ENCODE results near the gene COL9A3. TPM values are rescaled to one million over a fixed set of nuclear protein-coding genes. Genes with fewer than 3 reads are reported as not detected.

COL9A3 gene
- polyA plus RNA-seq, 1 donor from 2014 or later, result 3.1 TPM

- no peaks in the 10 kb centered on the region for H3F3A ChIP-seq (ENCODE audit: insufficient read depth, low read length, poor library complexity, severe bottlenecking)
- no peak overlapping the region for H3K27ac ChIP-seq (ENCODE audit: low read length)
- H4K20me1 ChIP-seq (ENCODE audit: insufficient read depth), result no peaks in the 10 kb centered on the region
- H3K79me2 ChIP-seq (replicated peaks; ENCODE audit: insufficient read depth, low read length), result no peaks in the 10 kb centered on the region
- TF ChIP-seq POLR2AphosphoS5 (IDR thresholded peaks at IDR 0.05), result no peak
- no peak for TF ChIP-seq TAF1 (IDR thresholded peaks at IDR 0.05; ENCODE audit: low read depth)
- TF ChIP-seq, protein P1, sequence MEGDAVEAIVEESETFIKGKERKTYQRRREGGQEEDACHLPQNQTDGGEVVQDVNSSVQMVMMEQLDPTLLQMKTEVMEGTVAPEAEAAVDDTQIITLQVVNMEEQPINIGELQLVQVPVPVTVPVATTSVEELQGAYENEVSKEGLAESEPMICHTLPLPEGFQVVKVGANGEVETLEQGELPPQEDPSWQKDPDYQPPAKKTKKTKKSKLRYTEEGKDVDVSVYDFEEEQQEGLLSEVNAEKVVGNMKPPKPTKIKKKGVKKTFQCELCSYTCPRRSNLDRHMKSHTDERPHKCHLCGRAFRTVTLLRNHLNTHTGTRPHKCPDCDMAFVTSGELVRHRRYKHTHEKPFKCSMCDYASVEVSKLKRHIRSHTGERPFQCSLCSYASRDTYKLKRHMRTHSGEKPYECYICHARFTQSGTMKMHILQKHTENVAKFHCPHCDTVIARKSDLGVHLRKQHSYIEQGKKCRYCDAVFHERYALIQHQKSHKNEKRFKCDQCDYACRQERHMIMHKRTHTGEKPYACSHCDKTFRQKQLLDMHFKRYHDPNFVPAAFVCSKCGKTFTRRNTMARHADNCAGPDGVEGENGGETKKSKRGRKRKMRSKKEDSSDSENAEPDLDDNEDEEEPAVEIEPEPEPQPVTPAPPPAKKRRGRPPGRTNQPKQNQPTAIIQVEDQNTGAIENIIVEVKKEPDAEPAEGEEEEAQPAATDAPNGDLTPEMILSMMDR (IDR thresholded peaks at IDR 0.05; ENCODE audit: poor library complexity, severe bottlenecking), result no peak
- TF ChIP-seq REST (IDR thresholded peaks at IDR 0.05; ENCODE audit: borderline replicate concordance), result no peak
- TF ChIP-seq SMC3 (conservative IDR thresholded peaks at IDR 0.05; ENCODE audit: poor library complexity), result no peak
- no peak for TF ChIP-seq MXI1 (conservative IDR thresholded peaks at IDR 0.05; ENCODE audit: poor library complexity, severe bottlenecking)
- TF ChIP-seq EZH2 (IDR thresholded peaks at IDR 0.05; ENCODE audit: borderline replicate concordance, insufficient read depth, low read length, poor library complexity, severe bottlenecking), result no peak
- no peak for TF ChIP-seq EP300 (conservative IDR thresholded peaks at IDR 0.05; ENCODE audit: poor library complexity, severe bottlenecking)
- no peak for TF ChIP-seq RAD21 (conservative IDR thresholded peaks at IDR 0.05)
- H3K9me3 ChIP-seq (ENCODE audit: low read length), result no peaks in the 10 kb centered on the region
- H3K9ac ChIP-seq (ENCODE audit: low read length), result no peak overlapping the region
- no peak overlapping the region for H2AFZ ChIP-seq (ENCODE audit: low read depth, low read length)
- no peaks in the 10 kb centered on the region for H3K27me3 ChIP-seq (ENCODE audit: insufficient read depth, low read depth, low read length)
- H3K36me3 ChIP-seq (ENCODE audit: insufficient read depth, low read length), result no peaks in the 10 kb centered on the region
- no peak overlapping the region for H3K4me2 ChIP-seq (ENCODE audit: low read length)
- no peaks in the 10 kb centered on the region for H3K9me2 ChIP-seq (ENCODE audit: insufficient read depth, low read length)
- no peak overlapping the region for H3K4me3 ChIP-seq (ENCODE audit: low read length)
These were observed 29.0 kb upstream of the COL9A3 start for GRCh38 chr20:62787866-62788265.

GRCh38 chr20:62788607-62789006 is 28.2 kb upstream of the COL9A3 start:
- no peaks in the 10 kb centered on the region for H3K27me3 ChIP-seq (ENCODE audit: insufficient read depth, low read depth, low read length)
- no peaks in the 10 kb centered on the region for H3K9me2 ChIP-seq (ENCODE audit: insufficient read depth, low read length)
- H2AFZ ChIP-seq (ENCODE audit: low read depth, low read length), result no peak overlapping the region
- H3K36me3 ChIP-seq (ENCODE audit: insufficient read depth, low read length), result no peaks in the 10 kb centered on the region
- no peaks in the 10 kb centered on the region for H3K9me3 ChIP-seq (ENCODE audit: low read length)
- no peaks in the 10 kb centered on the region for H3F3A ChIP-seq (ENCODE audit: insufficient read depth, low read length, poor library complexity, severe bottlenecking)
- no peaks in the 10 kb centered on the region for H3K79me2 ChIP-seq (replicated peaks; ENCODE audit: insufficient read depth, low read length)
- no peak for TF ChIP-seq EZH2 (IDR thresholded peaks at IDR 0.05; ENCODE audit: borderline replicate concordance, insufficient read depth, low read length, poor library complexity, severe bottlenecking)
- TF ChIP-seq TAF1 (IDR thresholded peaks at IDR 0.05; ENCODE audit: low read depth), result no peak
- TF ChIP-seq RAD21 (conservative IDR thresholded peaks at IDR 0.05), result no peak
- no peak for TF ChIP-seq MXI1 (conservative IDR thresholded peaks at IDR 0.05; ENCODE audit: poor library complexity, severe bottlenecking)
- TF ChIP-seq, protein P1 (IDR thresholded peaks at IDR 0.05; ENCODE audit: poor library complexity, severe bottlenecking), result no peak
- no peak for TF ChIP-seq EP300 (conservative IDR thresholded peaks at IDR 0.05; ENCODE audit: poor library complexity, severe bottlenecking)
- TF ChIP-seq REST (IDR thresholded peaks at IDR 0.05; ENCODE audit: borderline replicate concordance), result no peak
- TF ChIP-seq POLR2AphosphoS5 (IDR thresholded peaks at IDR 0.05), result no peak
- no peak for TF ChIP-seq SMC3 (conservative IDR thresholded peaks at IDR 0.05; ENCODE audit: poor library complexity)
- no peak overlapping the region for H3K9ac ChIP-seq (ENCODE audit: low read length)
- H3K4me3 ChIP-seq (ENCODE audit: low read length), result no peak overlapping the region
- H3K4me2 ChIP-seq (ENCODE audit: low read length), result no peak overlapping the region
- H4K20me1 ChIP-seq (ENCODE audit: insufficient read depth), result no peaks in the 10 kb centered on the region
- no peak overlapping the region for H3K27ac ChIP-seq (ENCODE audit: low read length)

Data from neural cell (in vitro differentiated cells).